HepG2 (cell line): ENCODE results near the gene WIPF3.

Experiments used
- AKAP8 ChIP-seq: sonication (generic); formaldehyde crosslinking; IDR thresholded peaks from 2 replicates; pipeline ENCODE4 v1.5.1; 2020; ENCODE audit warnings: mild to moderate bottlenecking, missing genetic modification reagents
- EZH2 ChIP-seq: conservative IDR thresholded peaks from 2 replicates; pipeline ENCODE4 v1.6.1; 2012; ENCODE audit warnings: mild to moderate bottlenecking, low read depth, low read length, moderate library complexity
- MTA1 ChIP-seq: sonication (generic); formaldehyde crosslinking; IDR thresholded peaks from 2 replicates; pipeline ENCODE4 v1.4.0; 2020; ENCODE audit warnings: missing genetic modification reagents, mild to moderate bottlenecking, borderline replicate concordance
- MYNN ChIP-seq: sonication (generic); formaldehyde crosslinking; IDR thresholded peaks from 2 replicates; pipeline ENCODE4 v1.4.0; 2020; ENCODE audit warnings: mild to moderate bottlenecking, low read depth, missing genetic modification reagents
- NFIC ChIP-seq: IDR thresholded peaks from 2 replicates; pipeline ENCODE4 v1.6.1; 2012; ENCODE audit warnings: mild to moderate bottlenecking, low read length, inconsistent platforms
- NR1H2 ChIP-seq: sonication (generic); formaldehyde crosslinking; IDR thresholded peaks from 2 replicates; pipeline ENCODE4 v1.8.1; 2022; ENCODE audit warnings: low read depth, missing genetic modification reagents, borderline replicate concordance
- RNF2 ChIP-seq: fragments of 450-650 bp; conservative IDR thresholded peaks from 2 replicates; pipeline ENCODE4 v1.6.1; 2016; ENCODE audit warnings: low read depth
- ZBTB43 ChIP-seq: sonication (generic); formaldehyde crosslinking; conservative IDR thresholded peaks from 2 replicates; pipeline ENCODE4 v1.4.0; 2020; ENCODE audit warnings: missing genetic modification reagents
- ZNF350 ChIP-seq: sonication (generic); formaldehyde crosslinking; IDR thresholded peaks from 2 replicates; pipeline ENCODE4 v1.4.0; 2020; ENCODE audit warnings: mild to moderate bottlenecking, low read depth, missing genetic modification reagents, borderline replicate concordance
- ZNF740 ChIP-seq: sonication (generic); formaldehyde crosslinking; IDR thresholded peaks from 2 replicates; pipeline ENCODE4 v1.4.0; 2020; ENCODE audit warnings: missing genetic modification reagents
- ZSCAN29 ChIP-seq: sonication (generic); formaldehyde crosslinking; conservative IDR thresholded peaks from 2 replicates; pipeline ENCODE4 v1.4.0; 2020; ENCODE audit warnings: mild to moderate bottlenecking, missing genetic modification reagents

GRCh38 chr7:29779017-29779416 lies 27.3 kb upstream of the WIPF3 start:
- TF ChIP-seq NR1H2 (CRISPR knock-in tag) (no peak), EZH2 (no peak), AKAP8 (CRISPR knock-in tag) (no peak), ZNF740 (no peak), MTA1 (CRISPR knock-in tag) (no peak), ZNF350 (no peak), ZSCAN29 (CRISPR knock-in tag) (no peak), NFIC (no peak), RNF2 (no peak), MYNN (CRISPR knock-in tag) (no peak), ZBTB43 (CRISPR knock-in tag) (no peak)
